A549 (cell line): Measurements from ENCODE around the gene WDR72. TPM values are rescaled to one million over a fixed set of nuclear protein-coding genes. Genes with fewer than 3 reads are reported as not detected.

ENCODE experiments used
- ATAC-seq, 2 experiments: fragments of 200-7000 bp in 1 of 2; fragments of >200 bp in 1 of 2; cut with Nextera tagmentation in 1 of 2; cut with Tn5 transposase in 1 of 2; 3 replicates each; pipeline versions ENCODE4 v1.8.0 to v1.9.1; 2018 to 2020; ENCODE audit warnings: mild to moderate bottlenecking in 1 of 2, moderate library complexity in 1 of 2
- CTCF ChIA-PET: fragments of 300-600 bp; sonication (Branson Sonifier 250); formaldehyde crosslinking; extraction: SDS; loops from one replicate; lab custom pipeline; 2021; ENCODE audit warnings: antibody characterized with exemption, inconsistent platforms; lab: Yijun Ruan, JAX
- POLR2A ChIA-PET: fragments of 350-600 bp; formaldehyde crosslinking; extraction: SDS; loops from one replicate; lab custom pipeline; 2021; ENCODE audit warnings: antibody characterized with exemption, inconsistent platforms; lab: Yijun Ruan, JAX
- DNase-seq, 2 experiments: peaks; one replicate each; pipeline versions ENCODE4 v3.0.0 to v3.0.0-alpha.2; 2011 to 2016; ENCODE audit warnings: low read depth in 1 of 2, low spot score in 1 of 2
- FAIRE-seq: peaks from 2 replicates; lab custom pipeline; 2011; peaks lifted over from hg19 to GRCh38; lab: Jason Lieb, UNC
- H3K27ac ChIP-seq, 2 experiments: fragments of >200 bp; sonication (Bioruptor Twin); formaldehyde crosslinking; 3 replicates each; pipeline ENCODE4 v1.5.1; 2016 to 2017
- H3K4me1 ChIP-seq: fragments of >200 bp; sonication (Bioruptor Twin); formaldehyde crosslinking; 3 replicates; pipeline ENCODE4 v1.6.1; 2016
- H3K4me2 ChIP-seq: fragments of >200 bp; sonication (Bioruptor Twin); formaldehyde crosslinking; 3 replicates; pipeline ENCODE4 v1.6.1; 2016
- H3K4me3 ChIP-seq: fragments of >200 bp; sonication (Bioruptor Twin); formaldehyde crosslinking; 3 replicates; pipeline ENCODE4 v1.5.1; 2016
- H3K9me3 ChIP-seq: fragments of >200 bp; sonication (Bioruptor Twin); formaldehyde crosslinking; 3 replicates; pipeline ENCODE4 v1.6.1; 2016
- BHLHE40 ChIP-seq: IDR thresholded peaks from 2 replicates; pipeline ENCODE4 v1.6.1; 2012; ENCODE audit warnings: low read depth, low read length, inconsistent platforms
- CBX2 ChIP-seq: fragments of 200-600 bp; sonication (generic); IDR thresholded peaks from 2 replicates; pipeline ENCODE4 v1.6.1; 2016; ENCODE audit warnings: low read depth, mild to moderate bottlenecking, borderline replicate concordance
- CEBPB ChIP-seq, 2 experiments: fragments of >200 bp in 1 of 2; sonication (Bioruptor Twin) in 1 of 2; formaldehyde crosslinking in 1 of 2; IDR thresholded peaks; 2 replicates each; pipeline ENCODE4 v1.6.1; 2012 to 2016
- EHMT2 ChIP-seq: fragments of 200-600 bp; sonication (generic); IDR thresholded peaks from 2 replicates; pipeline ENCODE4 v1.6.1; 2016; ENCODE audit warnings: antibody characterized with exemption, low read depth, mild to moderate bottlenecking, moderate library complexity
- FOSB ChIP-seq: fragments of 250-450 bp; sonication (Bioruptor Pico); IDR thresholded peaks from 2 replicates; pipeline ENCODE4 v1.5.0; 2020; ENCODE audit warnings: mild to moderate bottlenecking, moderate library complexity
- GATA3 ChIP-seq: IDR thresholded peaks from 2 replicates; pipeline ENCODE4 v1.6.1; 2012; ENCODE audit warnings: borderline replicate concordance
- HDAC2 ChIP-seq: fragments of 200-600 bp; sonication (generic); IDR thresholded peaks from 2 replicates; pipeline ENCODE4 v1.6.1; 2016
- HEYL ChIP-seq: fragments of 250-450 bp; sonication (Bioruptor Pico); IDR thresholded peaks from 2 replicates; pipeline ENCODE4 v1.8.0; 2021; ENCODE audit warnings: mild to moderate bottlenecking, moderate library complexity
- MAFK ChIP-seq: fragments of 450-650 bp; IDR thresholded peaks from 2 replicates; pipeline ENCODE4 v1.6.1; 2014; ENCODE audit not compliant: partially characterized antibody
- MAZ ChIP-seq: fragments of 150-350 bp; IDR thresholded peaks from 2 replicates; pipeline ENCODE4 v1.6.1; 2014; ENCODE audit warnings: antibody characterized with exemption, low read depth, low read length, borderline replicate concordance
- MYC ChIP-seq: IDR thresholded peaks from 2 replicates; pipeline ENCODE4 v1.6.1; 2012; ENCODE audit warnings: mild to moderate bottlenecking, inconsistent platforms, low read length, improper control_type of control experiment, borderline replicate concordance
- NFE2L2 ChIP-seq: fragments of 150-350 bp; conservative IDR thresholded peaks from 2 replicates; pipeline ENCODE4 v1.6.1; 2014; ENCODE audit warnings: low read length
- NR3C1 ChIP-seq: fragments of >200 bp; sonication (Bioruptor Twin); formaldehyde crosslinking; IDR thresholded peaks from 3 replicates; pipeline ENCODE4 v1.6.1; 2017
- POLR2AphosphoS2 ChIP-seq: conservative IDR thresholded peaks from 2 replicates; pipeline ENCODE4 v1.6.1; 2012; ENCODE audit warnings: low read length, improper control_type of control experiment, inconsistent platforms
- RAD21 ChIP-seq, 2 experiments: fragments of >200 bp in 1 of 2; sonication (Bioruptor Twin) in 1 of 2; formaldehyde crosslinking in 1 of 2; IDR thresholded peaks in 1 of 2; conservative IDR thresholded peaks in 1 of 2; 2 replicates in 1 of 2; 3 replicates in 1 of 2; pipeline ENCODE4 v1.6.1; 2012 to 2018; ENCODE audit warnings: inconsistent platforms in 1 of 2
- RCOR1 ChIP-seq: fragments of 150-350 bp; IDR thresholded peaks from 2 replicates; pipeline ENCODE4 v1.6.1; 2014; ENCODE audit warnings: antibody characterized with exemption, low read length, low read depth
- RNF2 ChIP-seq: fragments of 200-600 bp; sonication (generic); IDR thresholded peaks from 2 replicates; pipeline ENCODE4 v1.6.1; 2016; ENCODE audit warnings: low read depth, mild to moderate bottlenecking, antibody characterized with exemption, moderate library complexity, borderline replicate concordance
- SREBF2 ChIP-seq: fragments of 450-650 bp; IDR thresholded peaks from 2 replicates; pipeline ENCODE4 v1.6.1; 2014; ENCODE audit warnings: mild to moderate bottlenecking, moderate library complexity
- TFCP2L1 ChIP-seq: fragments of 250-450 bp; sonication (Bioruptor Pico); IDR thresholded peaks from 2 replicates; pipeline ENCODE4 v1.5.0; 2021; ENCODE audit warnings: mild to moderate bottlenecking
- ZC3H11A ChIP-seq: fragments of 450-650 bp; IDR thresholded peaks from 2 replicates; pipeline ENCODE4 v1.6.1; 2014; ENCODE audit warnings: antibody characterized with exemption, mild to moderate bottlenecking
- ZFP36 ChIP-seq: fragments of 450-650 bp; IDR thresholded peaks from 2 replicates; pipeline ENCODE4 v1.6.1; 2014; ENCODE audit warnings: borderline replicate concordance; ENCODE audit not compliant: partially characterized antibody
- ZSCAN20 ChIP-seq: fragments of 250-450 bp; sonication (Bioruptor Pico); IDR thresholded peaks from 2 replicates; pipeline ENCODE4 v1.8.0; 2022; ENCODE audit warnings: mild to moderate bottlenecking, moderate library complexity
- WGBS: methylation state at CpG from one replicate; pipeline ENCODE4 v1.1.6; 2017; ENCODE audit errors: missing lambda C conversion rate; 5-methylcytosine and 5-hydroxymethylcytosine counted together
- polyA plus RNA-seq, 4 experiments: library from polyadenylated mRNA; depleted of rRNA in 3 of 4; stranded (reverse); fragments of >200 nt; fragmentation: RNase III in 1 of 4; extraction: RNeasy Plus Mini Kit Qiagen cat#74134 plus additional on column Dnase treatment in 1 of 4; gene quantifications; 2 replicates in 3 of 4; 3 replicates in 1 of 4; pipeline ENCODE4 v1.2.3, GENCODE V29; 2011 to 2017
- TF ChIP-seq, protein P1 (sequence below): fragments of 150-350 bp; IDR thresholded peaks from 2 replicates; pipeline ENCODE4 v1.6.1; 2014; ENCODE audit warnings: low read depth, mild to moderate bottlenecking, low read length
- TF ChIP-seq, protein P2 (sequence below): fragments of 450-650 bp; IDR thresholded peaks from 2 replicates; pipeline ENCODE4 v1.6.1; 2014; ENCODE audit warnings: antibody characterized with exemption
- TF ChIP-seq, protein P3 (sequence below): fragments of >200 bp; sonication (Bioruptor Twin); formaldehyde crosslinking; IDR thresholded peaks from 2 replicates; pipeline ENCODE4 v1.6.1; 2016
- TF ChIP-seq, protein P4 (sequence below): IDR thresholded peaks from 2 replicates; pipeline ENCODE4 v1.6.1; 2012; ENCODE audit warnings: low read depth, borderline replicate concordance
- TF ChIP-seq, protein P5 (sequence below): IDR thresholded peaks from 2 replicates; pipeline ENCODE4 v1.6.1; 2012

WDR72 gene
- polyA plus RNA-seq, 2 of the 4 experiments (the other 2 are of a cell fraction): 12.0 to 28.5 TPM

DNA sequence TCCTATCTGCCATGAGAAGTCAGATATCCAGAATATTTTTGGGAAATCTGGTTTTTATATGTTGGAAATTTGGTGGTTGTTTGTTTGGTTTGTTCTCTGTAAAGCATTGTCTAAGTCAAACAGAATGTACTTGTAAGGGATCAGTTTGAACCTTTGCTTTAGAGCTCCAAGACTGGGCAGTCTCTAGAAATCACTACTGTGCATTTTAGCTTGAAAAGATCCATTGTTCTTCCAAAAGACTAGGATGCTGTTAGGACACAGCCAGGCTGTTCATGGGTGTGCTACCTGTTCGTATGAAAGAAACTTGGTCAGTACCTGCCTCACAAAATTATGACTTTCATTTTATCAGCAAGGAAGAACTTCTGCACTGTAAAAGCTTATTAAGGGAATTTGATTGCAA, 182.6 kb downstream of the WDR72 start:
- Histone ChIP-seq H3K4me3 (no peak overlapping the region), H3K27ac (no peak overlapping the region), H3K4me1 (peaks cover 35% of the 10 kb centered on the region), H3K4me2 (no peak overlapping the region), H3K9me3 (no peaks in the 10 kb centered on the region)
- WGBS: 66% methylated on average over 1 of the region's 1 CpG
- peak; percentile 61 for FAIRE-seq
- no peak for TF ChIP-seq HEYL (CRISPR knock-in tag)
- TF ChIP-seq, all 56 proteins: peak for 0
- ATAC-seq (no peak), DNase-seq (no peak)
- POLR2A ChIA-PET: no interaction called here
- CTCF ChIA-PET: interaction anchor here (1.1 to 1.8 kb wide), 3 partner anchors 9 to 25 kb away, joined by 3 to 4 read pairs (median 3); no protein-coding TSS in a partner anchor

DNA sequence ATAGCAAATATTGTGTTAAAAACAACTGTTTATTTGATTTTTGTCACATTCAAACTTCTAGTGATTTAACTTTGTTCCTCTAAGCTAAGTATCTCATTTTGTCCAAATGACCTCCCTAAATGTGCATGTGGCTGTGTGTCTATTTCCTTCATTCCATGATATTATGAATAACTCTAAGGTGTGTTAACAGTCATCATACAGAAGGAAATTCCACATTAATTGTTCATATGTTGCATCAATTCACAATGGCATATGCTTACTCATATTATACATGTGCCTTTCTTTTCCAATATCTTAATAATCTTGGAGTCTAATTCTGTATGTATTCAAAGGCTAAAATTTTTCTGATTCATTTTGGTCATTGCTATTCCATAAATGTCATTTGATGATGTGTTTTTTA, 186.4 kb downstream of the WDR72 start:
- ATAC-seq: no peak
- no peak overlapping the region for H3K27ac ChIP-seq
- H3K4me3 ChIP-seq: no peak overlapping the region
- TF ChIP-seq NR3C1 (no peak), HDAC2 (no peak), EHMT2 (no peak), BHLHE40 (no peak), RNF2 (no peak), FOSB (CRISPR knock-in tag) (no peak), SREBF2 (no peak)
- TF ChIP-seq, protein P1, sequence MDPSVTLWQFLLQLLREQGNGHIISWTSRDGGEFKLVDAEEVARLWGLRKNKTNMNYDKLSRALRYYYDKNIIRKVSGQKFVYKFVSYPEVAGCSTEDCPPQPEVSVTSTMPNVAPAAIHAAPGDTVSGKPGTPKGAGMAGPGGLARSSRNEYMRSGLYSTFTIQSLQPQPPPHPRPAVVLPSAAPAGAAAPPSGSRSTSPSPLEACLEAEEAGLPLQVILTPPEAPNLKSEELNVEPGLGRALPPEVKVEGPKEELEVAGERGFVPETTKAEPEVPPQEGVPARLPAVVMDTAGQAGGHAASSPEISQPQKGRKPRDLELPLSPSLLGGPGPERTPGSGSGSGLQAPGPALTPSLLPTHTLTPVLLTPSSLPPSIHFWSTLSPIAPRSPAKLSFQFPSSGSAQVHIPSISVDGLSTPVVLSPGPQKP: no peak
- TF ChIP-seq, all 56 proteins: peak for 0
- H3K4me1 ChIP-seq: peaks cover 8% of the 10 kb centered on the region; the same call in 2 of the 3 replicates
- FAIRE-seq: peak; percentile 72
- no peak for DNase-seq
- CTCF ChIA-PET: no interaction called here
- POLR2A ChIA-PET: no interaction called here
- peaks cover 4% of the 10 kb centered on the region; the same call in 1 of the 3 replicates for H3K9me3 ChIP-seq
- H3K4me2 ChIP-seq: no peak overlapping the region

DNA sequence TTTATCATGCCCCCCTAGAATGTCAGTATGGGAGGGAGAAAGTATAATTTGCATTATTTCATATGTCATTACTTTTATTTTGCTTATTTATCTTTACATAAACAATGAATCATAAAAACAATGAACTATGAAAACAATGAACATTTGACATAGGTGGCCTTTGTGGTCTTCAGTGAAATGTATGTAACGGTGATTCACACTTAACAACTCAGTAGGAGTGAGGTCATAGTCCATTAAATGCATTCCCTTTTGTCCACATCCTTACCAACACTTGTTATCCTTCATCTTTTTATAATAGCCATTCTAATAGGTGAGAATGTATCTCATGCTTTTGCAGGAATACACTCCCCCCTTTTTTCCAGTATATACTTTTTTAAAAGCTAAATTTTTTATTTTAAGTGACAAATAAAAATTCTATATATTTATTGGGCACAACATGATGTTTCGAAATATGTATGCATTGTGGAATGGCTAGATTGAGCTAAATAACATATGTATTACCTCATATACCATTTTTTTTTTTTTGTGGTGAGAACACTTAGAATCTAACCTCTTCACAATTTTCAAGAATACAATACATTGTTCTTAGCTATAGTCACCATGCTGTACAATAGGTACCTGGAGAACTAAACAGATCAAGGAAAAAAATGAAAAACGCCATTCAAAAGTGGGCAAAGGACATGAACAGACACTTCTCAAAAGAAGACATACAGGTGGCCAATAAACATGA, 189.5 kb downstream of the WDR72 start:
- FAIRE-seq (peak; percentile 91), DNase-seq (no peak), ATAC-seq (no peak)
- TF ChIP-seq MAFK (no peak), POLR2AphosphoS2 (no peak), ZSCAN20 (CRISPR knock-in tag) (no peak), SREBF2 (no peak), CBX2 (no peak), MAZ (no peak), MYC (no peak), GATA3 (no peak), ZFP36 (no peak), NFE2L2 (no peak)
- TF ChIP-seq, protein P2, sequence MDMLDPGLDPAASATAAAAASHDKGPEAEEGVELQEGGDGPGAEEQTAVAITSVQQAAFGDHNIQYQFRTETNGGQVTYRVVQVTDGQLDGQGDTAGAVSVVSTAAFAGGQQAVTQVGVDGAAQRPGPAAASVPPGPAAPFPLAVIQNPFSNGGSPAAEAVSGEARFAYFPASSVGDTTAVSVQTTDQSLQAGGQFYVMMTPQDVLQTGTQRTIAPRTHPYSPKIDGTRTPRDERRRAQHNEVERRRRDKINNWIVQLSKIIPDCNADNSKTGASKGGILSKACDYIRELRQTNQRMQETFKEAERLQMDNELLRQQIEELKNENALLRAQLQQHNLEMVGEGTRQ: no peak
- H3K4me3 ChIP-seq: no peak overlapping the region
- CTCF ChIA-PET: interaction anchor here (0.9 to 1.2 kb wide), 2 partner anchors 9 kb away, joined by 3 to 4 read pairs; no protein-coding TSS in a partner anchor
- WGBS: 56% methylated on average over 3 of the region's 3 CpGs
- POLR2A ChIA-PET: no interaction called here
- H3K9me3 ChIP-seq: peaks cover 4% of the 10 kb centered on the region; the same call in 1 of the 3 replicates
- H3K4me2 ChIP-seq: no peak overlapping the region
- no peaks in the 10 kb centered on the region for H3K4me1 ChIP-seq
- H3K27ac ChIP-seq: no peak overlapping the region

DNA sequence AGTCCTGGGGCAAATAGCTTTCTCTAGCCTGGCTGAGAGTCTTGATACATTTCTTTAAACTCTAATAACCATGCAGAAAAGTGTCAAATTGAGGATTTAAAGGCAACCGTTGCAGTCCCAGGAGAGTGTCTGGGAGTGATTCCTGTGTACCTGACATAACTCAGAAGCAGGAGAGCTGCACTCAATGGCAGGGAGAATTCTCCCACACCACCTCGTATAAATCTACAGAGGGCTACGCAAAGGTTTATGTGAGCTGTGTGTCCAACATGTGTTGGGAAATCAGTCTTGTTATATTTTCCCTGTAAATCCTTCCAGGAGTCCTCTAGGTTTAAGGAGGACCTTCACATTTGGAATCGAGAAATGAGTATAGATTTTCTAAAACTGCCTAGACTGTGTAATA, 192.6 kb downstream of the WDR72 start:
- DNase-seq (no peak), ATAC-seq (no peak), FAIRE-seq (peak; percentile 18)
- 81% methylated on average over 4 of the region's 4 CpGs for WGBS
- H3K4me1 ChIP-seq: no peaks in the 10 kb centered on the region
- H3K4me3 ChIP-seq: no peak overlapping the region
- POLR2A ChIA-PET: no interaction called here
- TF ChIP-seq ZC3H11A (no peak), SREBF2 (no peak), GATA3 (no peak), FOSB (CRISPR knock-in tag) (no peak), TFCP2L1 (no peak), POLR2AphosphoS2 (no peak), RAD21 (conservative IDR thresholded peaks at IDR 0.05 in 1 of 2, IDR thresholded peaks at IDR 0.05 in 1 of 2) (no peak), BHLHE40 (no peak), RCOR1 (no peak), CEBPB (IDR thresholded peaks at IDR 0.05) (no peak)
- TF ChIP-seq, protein P3, sequence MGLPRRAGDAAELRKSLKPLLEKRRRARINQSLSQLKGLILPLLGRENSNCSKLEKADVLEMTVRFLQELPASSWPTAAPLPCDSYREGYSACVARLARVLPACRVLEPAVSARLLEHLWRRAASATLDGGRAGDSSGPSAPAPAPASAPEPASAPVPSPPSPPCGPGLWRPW: no peak
- TF ChIP-seq, protein P4, sequence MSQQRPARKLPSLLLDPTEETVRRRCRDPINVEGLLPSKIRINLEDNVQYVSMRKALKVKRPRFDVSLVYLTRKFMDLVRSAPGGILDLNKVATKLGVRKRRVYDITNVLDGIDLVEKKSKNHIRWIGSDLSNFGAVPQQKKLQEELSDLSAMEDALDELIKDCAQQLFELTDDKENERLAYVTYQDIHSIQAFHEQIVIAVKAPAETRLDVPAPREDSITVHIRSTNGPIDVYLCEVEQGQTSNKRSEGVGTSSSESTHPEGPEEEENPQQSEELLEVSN: no peak
- TF ChIP-seq, protein P5, sequence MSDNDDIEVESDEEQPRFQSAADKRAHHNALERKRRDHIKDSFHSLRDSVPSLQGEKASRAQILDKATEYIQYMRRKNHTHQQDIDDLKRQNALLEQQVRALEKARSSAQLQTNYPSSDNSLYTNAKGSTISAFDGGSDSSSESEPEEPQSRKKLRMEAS: no peak
- no peak overlapping the region for H3K4me2 ChIP-seq
- CTCF ChIA-PET: no interaction called here
- H3K27ac ChIP-seq: no peak overlapping the region
- H3K9me3 ChIP-seq: peaks cover 4% of the 10 kb centered on the region; the same call in 1 of the 3 replicates
